K562 (cell line): ENCODE measurements around the gene POPDC3. TPM values are rescaled to one million over a fixed set of nuclear protein-coding genes. Genes with fewer than 3 reads are reported as not detected.

Experiments used
- ATAC-seq: fragments of 200-7000 bp; cut with Tn5 transposase; 3 replicates; pipeline ENCODE4 v1.9.1; 2020; ENCODE audit warnings: moderate library complexity
- BruUV-seq: library from RNA; stranded (reverse); fragments of 400-500 nt; replicated peaks from 2 replicates; lab custom pipeline; 2021; lab: Mats Ljungman, UMichigan
- CTCF ChIA-PET: fragments of 300-600 bp; formaldehyde crosslinking; extraction: SDS; loops from one replicate; lab custom pipeline; 2021; ENCODE audit warnings: low intra/inter-chr PET ratio; lab: Yijun Ruan, JAX
- POLR2A ChIA-PET: fragments of 300-600, 350-650 bp; sonication (Branson Sonifier 250); formaldehyde crosslinking; extraction: SDS; loops from one replicate; lab custom pipeline; 2021; ENCODE audit warnings: antibody characterized with exemption, inconsistent platforms; lab: Yijun Ruan, JAX
- DNase-seq, 4 experiments: peaks; one replicate each; pipeline versions ENCODE4 v3.0.0 to v3.0.0-alpha.2; 2011 to 2018; ENCODE audit warnings: low spot score in 3 of 4, mixed read lengths in 3 of 4; ENCODE audit errors: extremely low read depth in 1 of 4
- FAIRE-seq: peaks from 2 replicates; lab custom pipeline; 2011; peaks lifted over from hg19 to GRCh38; lab: Jason Lieb, UNC
- H2AFZ ChIP-seq: 2 replicates; pipeline ENCODE4 v1.6.0; 2011; ENCODE audit warnings: low read depth, low read length, control low read depth, inconsistent platforms
- H3K27ac ChIP-seq: fragments of 200-600 bp; 3 replicates; pipeline ENCODE4 v1.8.0; 2011; ENCODE audit warnings: low read depth, mild to moderate bottlenecking, control low read depth, inconsistent platforms, low read length, moderate library complexity, mixed read lengths; ENCODE audit errors: extremely low read depth
- H3K27me3 ChIP-seq, 2 experiments: fragments of 300-600 bp in 1 of 2; 2 replicates in 1 of 2; 3 replicates in 1 of 2; pipeline versions ENCODE4 v1.6.0 to v1.8.0; 2011; ENCODE audit warnings: inconsistent platforms in 2 of 2, low read length in 2 of 2, mild to moderate bottlenecking in 1 of 2, mixed read lengths in 1 of 2, moderate library complexity in 1 of 2; ENCODE audit not compliant: control insufficient read depth in 2 of 2, insufficient read depth in 2 of 2
- H3K36me3 ChIP-seq: fragments of 300-600 bp; 3 replicates; pipeline ENCODE4 v1.8.0; 2011; ENCODE audit warnings: mild to moderate bottlenecking, low read length, inconsistent platforms; ENCODE audit not compliant: control insufficient read depth, insufficient read depth
- H3K4me1 ChIP-seq, 2 experiments: fragments of 200-600 bp in 1 of 2; replicated peaks in 1 of 2; 2 replicates in 1 of 2; 3 replicates in 1 of 2; pipeline versions ENCODE4 v1.5.1 to v1.8.0; 2011; ENCODE audit warnings: inconsistent platforms in 2 of 2, low read length in 2 of 2, mild to moderate bottlenecking in 1 of 2, mixed read lengths in 1 of 2, moderate library complexity in 1 of 2; ENCODE audit not compliant: control insufficient read depth in 2 of 2, insufficient read depth in 2 of 2
- H3K4me2 ChIP-seq: 2 replicates; pipeline ENCODE4 v1.6.1; 2011; ENCODE audit warnings: low read length, control low read depth, inconsistent platforms, mixed read lengths; ENCODE audit not compliant: insufficient read depth
- H3K4me3 ChIP-seq: fragments of 200-600 bp; sonication (generic), shearing (Covaris generic); 2 replicates; pipeline ENCODE4 v1.5.1; 2016; ENCODE audit warnings: control low read depth, inconsistent platforms
- H3K79me2 ChIP-seq: fragments of 200-600 bp; 3 replicates; pipeline ENCODE4 v1.8.0; 2011; ENCODE audit warnings: low read length, inconsistent platforms; ENCODE audit not compliant: control insufficient read depth, insufficient read depth
- H3K9ac ChIP-seq, 2 experiments: 2 replicates each; pipeline versions ENCODE4 v1.6.0 to v1.6.1; 2011; ENCODE audit warnings: low read depth in 2 of 2, low read length in 2 of 2, control low read depth in 1 of 2, inconsistent platforms in 1 of 2, mild to moderate bottlenecking in 1 of 2, mixed read lengths in 1 of 2; ENCODE audit not compliant: insufficient read depth in 1 of 2
- H3K9me1 ChIP-seq: one replicate; pipeline ENCODE4 v1.6.0; 2011; ENCODE audit warnings: inconsistent platforms, mild to moderate bottlenecking, low read length, moderate library complexity; ENCODE audit not compliant: control insufficient read depth, insufficient read depth
- H3K9me3 ChIP-seq: replicated peaks from 2 replicates; pipeline ENCODE4 v1.5.1; 2011; ENCODE audit warnings: low read depth, low read length, inconsistent platforms; ENCODE audit not compliant: control insufficient read depth, insufficient read depth
- H4K20me1 ChIP-seq: replicated peaks from 2 replicates; pipeline ENCODE4 v1.6.1; 2011; ENCODE audit warnings: low read length, inconsistent platforms, mixed read lengths; ENCODE audit not compliant: control insufficient read depth, insufficient read depth
- ETV5 ChIP-seq: sonication (generic); formaldehyde crosslinking; IDR thresholded peaks from 2 replicates; pipeline ENCODE4 v1.4.0; 2020; ENCODE audit warnings: low read depth, mild to moderate bottlenecking, missing genetic modification reagents
- KAT7 ChIP-seq: sonication (generic); formaldehyde crosslinking; IDR thresholded peaks from 2 replicates; pipeline ENCODE4 v1.8.0; 2022; ENCODE audit warnings: missing genetic modification reagents, mild to moderate bottlenecking, borderline replicate concordance
- KHSRP ChIP-seq: fragments of 450-650 bp; IDR thresholded peaks from 2 replicates; pipeline ENCODE4 v1.6.1; 2017
- NELFE ChIP-seq: IDR thresholded peaks from 2 replicates; pipeline ENCODE4 v1.6.1; 2011; ENCODE audit warnings: mild to moderate bottlenecking; ENCODE audit not compliant: insufficient read depth, insufficient read length
- PCBP1 ChIP-seq: fragments of 200-400 bp; formaldehyde crosslinking; IDR thresholded peaks from 2 replicates; pipeline ENCODE4 v1.6.1; 2018; ENCODE audit warnings: mild to moderate bottlenecking, low read depth, low read length; ENCODE audit not compliant: poor library complexity, severe bottlenecking
- POLR2H ChIP-seq: IDR thresholded peaks from 2 replicates; pipeline ENCODE4 v1.6.1; 2016; ENCODE audit warnings: missing genetic modification characterization, low read depth, mild to moderate bottlenecking, control low read depth, missing compliant biosample characterization, moderate library complexity
- PRMT5 ChIP-seq: sonication (generic); formaldehyde crosslinking; IDR thresholded peaks from 2 replicates; pipeline ENCODE4 v1.5.0; 2020; ENCODE audit warnings: missing genetic modification reagents
- RBM39 ChIP-seq: fragments of 200-400 bp; formaldehyde crosslinking; optimal IDR thresholded peaks from 2 replicates; pipeline ENCODE3; 2018; ENCODE audit warnings: low read depth, low read length
- ZKSCAN3 ChIP-seq: fragments of 250-450 bp; sonication (Bioruptor Pico); IDR thresholded peaks from 2 replicates; pipeline ENCODE4 v1.4.0; 2020
- WGBS: fragments of 100-300 bp; shearing (Covaris generic); methylation state at CpG from one replicate; pipeline ENCODE4 v1.1.6; 2016; ENCODE audit warnings: low coverage, mixed read lengths; ENCODE audit not compliant: insufficient coverage; ENCODE audit errors: missing lambda C conversion rate; 5-methylcytosine and 5-hydroxymethylcytosine counted together
- in situ Hi-C: fragments of 300-500 bp; cut with MboI; formaldehyde crosslinking; loops from 4 replicates; pipeline ENCODE4 v1.15.0; 2018; ENCODE audit warnings: inconsistent platforms, mixed read lengths
- intact Hi-C: fragments of 100-400 bp; cut with micrococcal nuclease; formaldehyde crosslinking; loops from 2 replicates; pipeline ENCODE4 v1.14.2; 2022
- polyA plus RNA-seq, 8 experiments: library from polyadenylated mRNA; depleted of rRNA in 4 of 8; stranded (reverse) in 5 of 8; unstranded in 3 of 8; fragments of >200 nt; fragmentation: Nextera tagmentation in 2 of 8; fragmentation: Illumina TruSeq in 1 of 8; extraction: Ambion mirVana in 2 of 8; extraction: Trizol in 1 of 8; gene quantifications; 2 replicates each; pipeline versions ENCODE4 v1.2.1 to v1.2.3, GENCODE V29; 2011 to 2014; ENCODE audit warnings: inconsistent platforms in 1 of 8, missing spikeins in 1 of 8
- total RNA-seq, 7 experiments: library from RNA; depleted of rRNA in 6 of 7; stranded (reverse); fragments of >200 nt in 6 of 7; fragmentation: Illumina TruSeq in 2 of 7; extraction: Trizol in 2 of 7; gene quantifications; 2 replicates each; pipeline versions ENCODE4 v1.2.1 to v1.2.3, GENCODE V29; 2011 to 2021; ENCODE audit warnings: low replicate concordance in 1 of 7

The POPDC3 gene
- total and polyA plus RNA-seq, 9 of the 15 experiments (the other 6 are each of a cell fraction or from before 2014, with no cell fraction given): 4.0 to 11.8 (median 5.4) TPM

DNA sequence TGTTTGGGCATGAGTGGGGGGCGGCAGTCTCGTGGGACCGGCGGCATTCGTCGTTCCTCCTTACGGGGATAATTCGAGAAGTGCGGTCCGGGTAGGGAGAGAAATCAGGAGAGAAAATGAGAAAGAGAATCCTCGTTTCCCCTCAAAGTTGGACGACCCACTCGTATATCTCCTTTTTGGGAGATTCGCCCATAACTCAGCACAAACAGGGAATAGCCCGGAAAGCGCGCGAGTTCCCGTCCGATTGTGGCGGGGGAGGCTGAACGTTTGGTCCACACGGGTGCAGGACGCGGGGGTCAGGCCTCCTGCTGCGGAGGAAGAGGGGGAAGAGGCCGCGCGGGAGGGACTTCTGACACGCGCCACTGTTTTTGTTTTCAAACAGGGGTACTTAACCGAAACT, 42.4 kb downstream of the POPDC3 start:
- no TSS peak for BruUV-seq
- no peaks in the 10 kb centered on the region for H3K9me1 ChIP-seq
- intact Hi-C loops: no loop called here
- CTCF ChIA-PET: no interaction called here
- H3K4me2 ChIP-seq: peak overlapping the region; percentile 32; the same call in 1 of the 2 replicates
- H3K27me3 ChIP-seq: peaks cover 6 to 24% of the 10 kb centered on the region in 2 experiments; a peak in 3 of 5 replicates
- ATAC-seq (no peak), DNase-seq (no peak), FAIRE-seq (no peak)
- H3K9me3 ChIP-seq: no peaks in the 10 kb centered on the region
- in situ Hi-C loops: no loop called here
- TF ChIP-seq ETV5 (no peak), PCBP1 (no peak), POLR2H (tag) (no peak), ZKSCAN3 (no peak), KHSRP (no peak), NELFE (no peak), RBM39 (no peak), PRMT5 (CRISPR knock-in tag) (no peak), KAT7 (CRISPR knock-in tag) (no peak)
- no peak overlapping the region for H3K27ac ChIP-seq
- H3K4me1 ChIP-seq: peaks cover 0 to 16% of the 10 kb centered on the region in 2 experiments; a peak in 2 of 5 replicates
- POLR2A ChIA-PET: interaction anchor here (0.6 to 0.7 kb wide), 2 partner anchors 23 to 170 kb away, joined by 3 read pairs; no protein-coding TSS in a partner anchor
- no peaks in the 10 kb centered on the region for H3K36me3 ChIP-seq
- no peaks in the 10 kb centered on the region for H3K79me2 ChIP-seq
- WGBS: 41% methylated on average over 20 of the region's 32 CpGs
- peak overlapping the region; percentile 0; the same call in 1 of the 2 replicates for H2AFZ ChIP-seq
- H3K9ac ChIP-seq: no peak overlapping the region
- H3K4me3 ChIP-seq: no peak overlapping the region
- H4K20me1 ChIP-seq: no peaks in the 10 kb centered on the region
